ENCODE measurements around the gene PGF.

The PGF gene

GRCh38 chr14:74982661-74983060 is 27.3 kb upstream of the PGF start:
- Histone ChIP-seq H3K9ac (ENCODE audit: low read depth, low read length) (no peak overlapping the region), H3K36me3 (ENCODE audit: insufficient read depth, low read length) (no peaks in the 10 kb centered on the region), H3K9me3 (ENCODE audit: control insufficient read depth, insufficient read depth, low read length) (no peaks in the 10 kb centered on the region), H3K4me1 (ENCODE audit: insufficient read depth, low read length) (peaks cover 38% of the 10 kb centered on the region)

GRCh38 chr14:74981833-74982232 is 26.4 kb upstream of the PGF start:
- H3K9me3 ChIP-seq (ENCODE audit: control insufficient read depth, insufficient read depth, low read length): no peaks in the 10 kb centered on the region
- H3K9ac ChIP-seq (ENCODE audit: low read depth, low read length): no peak overlapping the region
- no peaks in the 10 kb centered on the region for H3K36me3 ChIP-seq (ENCODE audit: insufficient read depth, low read length)
- H3K4me1 ChIP-seq (ENCODE audit: insufficient read depth, low read length): peaks cover 35% of the 10 kb centered on the region

- Histone ChIP-seq H3K36me3 (ENCODE audit: insufficient read depth, low read length) (no peaks in the 10 kb centered on the region), H3K9ac (ENCODE audit: low read depth, low read length) (no peak overlapping the region), H3K4me1 (ENCODE audit: insufficient read depth, low read length) (peaks cover 35% of the 10 kb centered on the region)
Observed at GRCh38 chr14:74981462-74981782, 26.0 kb upstream of the PGF start.

GRCh38 chr14:74980731-74981461 is 25.5 kb upstream of the PGF start:
- Histone ChIP-seq H3K4me1 (ENCODE audit: insufficient read depth, low read length) (peaks cover 35% of the 10 kb centered on the region), H3K36me3 (ENCODE audit: insufficient read depth, low read length) (no peaks in the 10 kb centered on the region), H3K9me3 (ENCODE audit: control insufficient read depth, insufficient read depth, low read length) (no peaks in the 10 kb centered on the region), H3K9ac (ENCODE audit: low read depth, low read length) (no peak overlapping the region)

More at GRCh38 chr14:74981462-74981782, 26.0 kb upstream of the PGF start:
- no peaks in the 10 kb centered on the region for H3K9me3 ChIP-seq (ENCODE audit: control insufficient read depth, insufficient read depth, low read length)

- no peak overlapping the region for H3K9ac ChIP-seq (ENCODE audit: low read depth, low read length)
- H3K36me3 ChIP-seq (ENCODE audit: insufficient read depth, low read length): no peaks in the 10 kb centered on the region
- H3K9me3 ChIP-seq (ENCODE audit: control insufficient read depth, insufficient read depth, low read length): no peaks in the 10 kb centered on the region
- H3K4me1 ChIP-seq (ENCODE audit: insufficient read depth, low read length): peaks cover 35% of the 10 kb centered on the region
Observed at GRCh38 chr14:74980398-74980730, 25.0 kb upstream of the PGF start.

GRCh38 chr14:74979442-74980397 is 24.3 kb upstream of the PGF start:
- Histone ChIP-seq H3K36me3 (ENCODE audit: insufficient read depth, low read length) (no peaks in the 10 kb centered on the region), H3K4me1 (ENCODE audit: insufficient read depth, low read length) (peaks cover 30% of the 10 kb centered on the region), H3K9ac (ENCODE audit: low read depth, low read length) (no peak overlapping the region)

GRCh38 chr14:74979029-74979428 is 23.6 kb upstream of the PGF start:
- peaks cover 29% of the 10 kb centered on the region for H3K4me1 ChIP-seq (ENCODE audit: insufficient read depth, low read length)
- no peaks in the 10 kb centered on the region for H3K9me3 ChIP-seq (ENCODE audit: control insufficient read depth, insufficient read depth, low read length)

More at GRCh38 chr14:74979442-74980397, 24.3 kb upstream of the PGF start:
- H3K9me3 ChIP-seq (ENCODE audit: control insufficient read depth, insufficient read depth, low read length): no peaks in the 10 kb centered on the region

GRCh38 chr14:74978416-74978947 is 23.1 kb upstream of the PGF start:
- peaks cover 34% of the 10 kb centered on the region for H3K4me1 ChIP-seq (ENCODE audit: insufficient read depth, low read length)
- no peaks in the 10 kb centered on the region for H3K9me3 ChIP-seq (ENCODE audit: control insufficient read depth, insufficient read depth, low read length)
- no peaks in the 10 kb centered on the region for H3K36me3 ChIP-seq (ENCODE audit: insufficient read depth, low read length)
- H3K9ac ChIP-seq (ENCODE audit: low read depth, low read length): no peak overlapping the region

More at GRCh38 chr14:74979029-74979428, 23.6 kb upstream of the PGF start:
- Histone ChIP-seq H3K36me3 (ENCODE audit: insufficient read depth, low read length) (no peaks in the 10 kb centered on the region), H3K9ac (ENCODE audit: low read depth, low read length) (no peak overlapping the region)

- Histone ChIP-seq H3K36me3 (ENCODE audit: insufficient read depth, low read length) (no peaks in the 10 kb centered on the region), H3K9me3 (ENCODE audit: control insufficient read depth, insufficient read depth, low read length) (no peaks in the 10 kb centered on the region), H3K9ac (ENCODE audit: low read depth, low read length) (no peak overlapping the region), H3K4me1 (ENCODE audit: insufficient read depth, low read length) (peaks cover 35% of the 10 kb centered on the region)
Observed at GRCh38 chr14:74977901-74978385, 22.5 kb upstream of the PGF start.

GRCh38 chr14:74977164-74977900 is 21.9 kb upstream of the PGF start:
- Histone ChIP-seq H3K9me3 (ENCODE audit: control insufficient read depth, insufficient read depth, low read length) (no peaks in the 10 kb centered on the region), H3K9ac (ENCODE audit: low read depth, low read length) (no peak overlapping the region), H3K36me3 (ENCODE audit: insufficient read depth, low read length) (no peaks in the 10 kb centered on the region), H3K4me1 (ENCODE audit: insufficient read depth, low read length) (peaks cover 35% of the 10 kb centered on the region)

GRCh38 chr14:74976264-74977113 is 21.1 kb upstream of the PGF start:
- no peaks in the 10 kb centered on the region for H3K9me3 ChIP-seq (ENCODE audit: control insufficient read depth, insufficient read depth, low read length)
- no peak overlapping the region for H3K9ac ChIP-seq (ENCODE audit: low read depth, low read length)
- peaks cover 35% of the 10 kb centered on the region for H3K4me1 ChIP-seq (ENCODE audit: insufficient read depth, low read length)
- no peaks in the 10 kb centered on the region for H3K36me3 ChIP-seq (ENCODE audit: insufficient read depth, low read length)

- H3K36me3 ChIP-seq (ENCODE audit: insufficient read depth, low read length): no peaks in the 10 kb centered on the region
- H3K4me1 ChIP-seq (ENCODE audit: insufficient read depth, low read length): peaks cover 32% of the 10 kb centered on the region
- H3K9ac ChIP-seq (ENCODE audit: low read depth, low read length): no peak overlapping the region
- no peaks in the 10 kb centered on the region for H3K9me3 ChIP-seq (ENCODE audit: control insufficient read depth, insufficient read depth, low read length)
Observed at GRCh38 chr14:74975059-74975810, 19.8 kb upstream of the PGF start.

Data from ES-I3 (cell line).